PFSK-1 (cell line): Measurements from ENCODE around the gene TTLL5.

Experiments
- FOXP2 ChIP-seq: optimal IDR thresholded peaks from 2 replicates; pipeline ENCODE3; 2011; ENCODE audit warnings: borderline replicate concordance, control low read depth, inconsistent platforms; ENCODE audit not compliant: insufficient read depth; ENCODE audit errors: extremely low read length, extremely low read depth
- POLR2AphosphoS5 ChIP-seq: IDR thresholded peaks from 2 replicates; pipeline ENCODE4 v1.6.1; 2012; ENCODE audit warnings: low read depth, mild to moderate bottlenecking, control low read depth, low read length, moderate library complexity
- REST ChIP-seq, 2 experiments: IDR thresholded peaks; 2 replicates each; pipeline versions ENCODE4 v1.6.1 to v1.8.0; 2011 to 2012; ENCODE audit warnings: low read depth in 2 of 2, low read length in 2 of 2, control low read depth in 1 of 2, inconsistent platforms in 1 of 2, mild to moderate bottlenecking in 1 of 2, moderate library complexity in 1 of 2; ENCODE audit not compliant: insufficient read depth in 1 of 2
- SIN3A ChIP-seq: IDR thresholded peaks from 2 replicates; pipeline ENCODE4 v1.6.1; 2012; ENCODE audit warnings: mild to moderate bottlenecking, low read length, moderate library complexity, borderline replicate concordance; ENCODE audit not compliant: insufficient read depth
- TAF1 ChIP-seq: IDR thresholded peaks from 2 replicates; pipeline ENCODE4 v1.6.1; 2012; ENCODE audit warnings: low read length, control low read depth, borderline replicate concordance; ENCODE audit not compliant: insufficient read depth

- no peak for TF ChIP-seq POLR2AphosphoS5
- no peak for TF ChIP-seq FOXP2
- TF ChIP-seq REST (IDR thresholded peaks at IDR 0.05; ENCODE audit: insufficient read depth in 1 of 2, low read depth in 2 of 2, low read length in 2 of 2) = no peak
- TF ChIP-seq TAF1 = no peak
- TF ChIP-seq SIN3A = no peak
Measured at GRCh38 chr14:75835737-75836136, 174.7 kb downstream of the TTLL5 start.
